Activated T-helper 1 cell treated with Interleukin-2 at 50 U/mL for 16 hours (primary cell): ENCODE results near the gene CACNB4.

Experiments
- DNase-seq: peaks from one replicate; pipeline ENCODE4 v3.0.0-alpha.2; 2020; ENCODE audit warnings: low read depth

CACNB4 gene

DNA sequence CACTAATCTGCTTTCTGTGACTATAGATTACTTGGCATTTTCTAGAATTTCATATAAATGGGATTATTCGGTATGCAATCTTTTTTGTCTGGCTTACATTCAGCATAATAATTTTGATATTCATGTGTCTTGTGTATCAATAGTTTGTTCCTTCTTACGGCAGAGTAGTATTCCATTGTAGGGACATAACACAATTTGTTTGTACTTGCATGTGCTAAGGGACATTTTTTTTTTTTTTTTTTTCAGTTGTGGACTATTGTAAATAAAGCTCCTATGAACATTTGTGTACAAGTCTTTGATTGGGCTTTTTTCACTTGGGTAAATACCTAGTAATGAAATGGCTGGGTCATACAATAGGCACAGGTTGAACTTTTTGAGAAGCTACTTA is 315.7 kb downstream of the CACNB4 start:
- DNase-seq: no peak
